GM19438 (cell line): ENCODE data around the gene FUCA1.
A peak's percentile ranks its signal among the peaks of the same experiment; 100 is the strongest.
"Not testable (repeated sequence)": the region's sequence is repeated elsewhere in the genome, so short reads cannot be mapped to it uniquely, and the experiment has no call there.

Source experiments
- ATAC-seq: cut with Tn5 transposase; IDR thresholded peaks from one replicate; pipeline ENCODE4 v1.9.1; 2021; ENCODE audit warnings: low read depth; ENCODE audit not compliant: unreplicated experiment

Gene FUCA1

GRCh38 chr1:23867895-23868556, at the start of gene FUCA1:
FUCA1 (minus strand) TSS chr1:23868290; CDS start chr1:23868286, 4 bp downstream.
- peak; percentile 82 for ATAC-seq

GRCh38 chr1:23916209-23917131, 48.4 kb upstream of the FUCA1 start:
- ATAC-seq: no peak

GRCh38 chr1:23915466-23915865, 47.4 kb upstream of the FUCA1 start:
- ATAC-seq: no peak

DNA sequence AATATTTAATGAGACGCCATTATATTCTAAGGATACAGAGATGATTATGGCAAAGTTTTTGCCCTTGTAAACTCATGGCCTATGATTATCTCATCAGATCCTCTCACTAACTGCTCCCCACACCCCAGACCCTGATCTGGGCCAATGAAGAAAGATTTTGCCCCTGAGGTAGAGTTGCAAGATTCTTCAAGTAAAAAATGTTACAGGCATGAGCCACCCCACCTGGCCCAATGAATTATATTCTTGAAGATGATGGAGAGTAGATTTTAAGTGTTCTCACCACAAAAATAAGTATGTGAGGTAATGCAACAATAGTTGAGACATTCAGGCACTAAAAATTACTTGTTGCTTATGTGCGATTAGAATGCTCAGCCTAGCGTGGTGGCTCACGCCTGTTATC, 46.8 kb upstream of the FUCA1 start:
- no peak for ATAC-seq

DNA sequence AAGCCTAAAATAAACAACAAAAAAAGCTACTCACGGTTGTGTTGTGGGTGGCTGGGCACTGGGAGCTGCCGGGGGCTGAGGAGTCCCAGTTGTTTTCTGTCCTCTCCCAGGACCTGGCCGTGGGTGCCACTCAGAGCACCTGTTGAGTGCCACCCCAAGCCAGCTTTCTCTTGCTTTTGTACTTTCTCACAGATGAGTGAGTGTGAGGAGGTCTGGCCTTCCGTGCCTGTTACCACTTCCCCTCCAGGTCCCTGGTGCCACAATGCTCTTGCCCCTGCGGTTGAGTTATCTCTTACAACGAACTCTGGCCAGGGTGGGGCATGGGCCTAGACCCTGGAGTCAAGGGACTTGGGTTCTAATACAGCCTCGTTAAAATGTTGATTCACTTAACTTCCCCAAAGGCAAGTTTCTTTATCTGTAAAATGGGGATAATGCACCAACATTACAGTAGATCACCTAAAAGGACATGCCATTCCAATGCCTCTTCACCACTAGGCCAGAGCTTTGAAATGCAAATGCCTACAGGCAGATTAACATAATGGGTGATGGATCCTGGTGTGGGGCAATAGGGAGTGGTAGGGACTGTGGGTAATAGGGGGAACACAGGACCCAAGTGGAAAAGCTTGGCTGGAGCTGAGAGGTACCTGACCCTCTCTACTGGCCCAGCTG, 45.3 kb upstream of the FUCA1 start, which contains the start of gene CNR2:
CNR2 (minus strand) TSS at position 151 of the 669 bp plus-strand sequence. CDS start 37,745 bp downstream, outside the sequence.
- ATAC-seq: no peak

DNA sequence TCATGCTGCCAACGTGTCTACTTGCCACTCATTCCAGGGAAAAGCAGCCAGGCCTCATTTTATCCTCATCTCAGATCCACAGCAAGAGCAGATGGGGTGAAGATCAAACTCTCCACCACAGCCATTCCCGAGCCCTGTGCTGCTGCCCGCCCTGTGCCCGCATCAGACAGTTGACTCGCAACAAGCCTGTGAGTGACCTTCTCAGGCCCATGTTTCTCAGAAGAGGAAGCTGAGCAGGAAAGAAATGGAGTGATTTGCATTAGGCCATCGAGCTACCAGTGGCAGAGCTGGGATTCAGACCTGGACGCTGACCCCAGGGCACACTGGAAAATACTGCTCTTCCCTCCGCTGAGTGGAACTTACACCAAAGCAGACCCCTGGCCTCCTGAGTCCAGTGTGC, 43.8 kb upstream of the FUCA1 start:
- ATAC-seq: no peak

- no peak for ATAC-seq
Measured at GRCh38 chr1:23910553-23911246, 42.6 kb upstream of the FUCA1 start.

- ATAC-seq: no peak
Measured at GRCh38 chr1:23910144-23910543, 42.1 kb upstream of the FUCA1 start.

- no peak for ATAC-seq
Measured at GRCh38 chr1:23909412-23909811, 41.3 kb upstream of the FUCA1 start.

DNA sequence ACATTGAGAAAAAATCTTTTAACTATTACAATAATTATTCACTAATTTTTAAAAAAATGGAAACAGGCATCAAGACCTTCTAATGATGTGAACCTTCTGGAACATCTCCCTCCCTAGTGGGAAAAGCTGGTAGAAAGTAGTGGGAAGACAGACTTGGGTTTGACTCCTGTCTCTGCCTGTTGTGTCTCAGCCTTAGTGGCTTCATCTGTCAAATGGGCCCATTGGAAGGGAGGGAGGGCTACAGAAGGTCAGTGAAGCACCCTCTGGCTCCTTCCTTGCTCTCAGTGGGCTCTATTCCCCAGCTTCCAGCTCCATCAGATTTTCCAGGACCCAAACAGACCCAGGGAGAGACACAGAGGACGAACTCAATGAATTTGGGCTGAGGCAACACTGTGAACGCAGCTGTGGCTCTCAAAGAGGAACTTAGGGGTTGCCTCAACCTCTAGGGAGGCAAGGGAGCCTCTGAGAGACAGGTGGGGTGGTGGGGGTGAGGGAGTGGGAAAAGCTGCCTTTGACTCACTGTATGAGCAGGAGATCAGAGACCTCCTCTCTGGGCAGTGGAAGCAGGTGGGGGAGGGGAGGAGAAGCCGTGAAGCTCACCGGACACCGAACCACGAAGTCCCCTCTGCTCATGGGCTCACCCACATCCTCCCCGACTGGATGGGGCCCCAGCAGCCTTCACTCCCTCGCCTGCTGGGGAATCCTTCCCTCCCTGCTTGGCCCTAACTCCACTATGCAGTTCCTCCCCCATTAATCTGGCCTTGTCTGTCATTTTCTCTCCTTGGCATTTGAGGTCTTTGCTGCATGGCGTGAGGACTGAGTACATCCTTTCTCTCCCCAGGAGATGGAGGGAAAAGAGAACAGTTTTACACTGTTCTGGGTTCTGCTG, 40.6 kb upstream of the FUCA1 start:
- ATAC-seq: peak; percentile 33

DNA sequence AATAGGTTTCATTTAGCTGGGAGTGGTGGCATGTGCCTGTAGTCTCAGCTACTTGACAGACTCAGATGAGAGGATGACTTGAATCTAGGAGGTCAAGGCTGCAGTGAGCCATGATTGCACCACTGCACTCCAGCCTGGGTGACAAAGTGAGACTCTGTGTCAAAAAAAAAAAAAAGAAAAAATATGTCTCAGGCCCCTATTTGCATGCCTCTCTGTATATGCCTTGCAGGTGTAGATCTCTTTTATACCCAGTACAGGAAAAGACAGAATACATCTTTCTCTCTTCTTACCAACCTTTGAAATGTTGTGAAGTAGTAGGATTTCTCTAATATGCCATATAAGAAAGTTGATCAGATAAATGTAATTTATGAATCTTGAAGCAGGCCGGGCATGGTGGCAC, 38.6 kb upstream of the FUCA1 start:
- ATAC-seq: no peak

DNA sequence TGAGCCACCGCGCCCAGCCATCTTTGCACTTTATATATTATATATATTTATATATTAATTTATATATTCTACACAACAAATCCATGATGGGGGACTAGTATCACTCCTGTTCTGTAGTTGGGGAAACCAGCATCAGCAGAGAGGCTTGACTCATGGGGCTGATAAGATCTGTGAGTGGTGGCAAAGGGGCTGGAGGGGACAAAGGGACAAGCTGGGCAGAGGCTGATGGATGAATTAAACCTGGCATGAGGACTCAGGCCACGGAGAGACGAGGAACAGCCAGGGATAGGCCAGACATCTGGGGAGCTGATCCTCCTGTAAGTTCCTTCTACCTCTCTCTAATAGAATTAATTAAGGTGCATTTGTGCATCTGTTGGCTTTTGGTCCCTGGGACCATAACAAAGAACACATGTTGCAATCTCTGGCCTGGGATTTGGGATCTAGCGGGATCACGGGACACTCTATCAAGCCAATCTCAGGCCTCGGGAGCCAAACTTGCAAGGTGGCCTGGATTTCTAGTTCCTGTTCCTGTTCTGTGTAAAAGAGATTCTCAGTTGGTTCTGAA, 37.5 kb upstream of the FUCA1 start:
- no peak for ATAC-seq

DNA sequence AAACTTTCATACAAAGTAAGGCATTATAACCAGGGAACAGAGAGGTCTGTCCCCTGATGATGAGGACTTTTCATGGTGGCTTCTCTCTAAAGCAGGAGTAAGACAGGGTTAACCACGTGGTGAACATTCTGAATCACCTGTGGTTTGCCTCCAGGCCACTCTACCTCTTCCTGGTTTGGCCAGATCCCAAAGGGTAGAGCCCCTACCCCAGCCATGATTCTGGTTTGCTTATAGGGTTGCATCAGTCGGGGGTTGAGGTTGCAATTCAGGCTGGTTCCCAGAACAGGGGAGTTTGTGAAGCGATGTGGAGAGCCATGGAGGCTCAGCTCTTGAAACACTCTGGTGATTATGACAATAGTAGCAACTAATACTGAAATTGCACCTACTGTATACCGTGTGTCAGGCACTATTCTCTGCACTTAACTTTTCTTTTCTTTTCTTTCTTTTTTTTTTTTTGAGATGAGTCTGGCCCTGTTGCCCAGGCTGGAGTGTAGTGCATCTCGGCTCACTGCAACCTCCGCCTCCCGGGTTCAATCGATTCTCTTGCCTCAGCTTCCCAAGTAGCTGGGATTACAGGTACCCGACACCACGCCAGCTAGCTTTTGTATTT, 36.8 kb upstream of the FUCA1 start:
- peak; percentile 36 for ATAC-seq

DNA sequence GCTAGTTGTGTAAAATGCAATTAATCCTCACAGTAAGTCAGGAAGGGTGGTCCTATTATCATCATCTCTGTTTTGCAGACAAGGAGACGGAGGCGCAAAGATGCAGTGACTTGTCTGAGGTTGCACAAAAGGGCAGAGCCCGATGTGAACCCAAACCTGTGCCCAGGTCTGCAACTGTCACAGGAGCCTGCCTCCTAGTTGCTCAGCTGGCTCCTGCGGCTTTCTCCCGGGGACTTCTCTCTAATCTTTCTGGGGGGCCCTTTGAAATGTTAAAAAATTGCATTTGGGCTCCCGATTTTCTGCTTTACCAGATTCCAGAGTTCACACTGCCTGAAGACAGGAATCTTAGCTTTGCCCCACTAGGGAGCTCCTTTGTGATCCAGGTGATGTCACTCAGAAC, 35.7 kb upstream of the FUCA1 start:
- no peak for ATAC-seq

GRCh38 chr1:23902321-23903278, 34.5 kb upstream of the FUCA1 start:
- no peak for ATAC-seq

DNA sequence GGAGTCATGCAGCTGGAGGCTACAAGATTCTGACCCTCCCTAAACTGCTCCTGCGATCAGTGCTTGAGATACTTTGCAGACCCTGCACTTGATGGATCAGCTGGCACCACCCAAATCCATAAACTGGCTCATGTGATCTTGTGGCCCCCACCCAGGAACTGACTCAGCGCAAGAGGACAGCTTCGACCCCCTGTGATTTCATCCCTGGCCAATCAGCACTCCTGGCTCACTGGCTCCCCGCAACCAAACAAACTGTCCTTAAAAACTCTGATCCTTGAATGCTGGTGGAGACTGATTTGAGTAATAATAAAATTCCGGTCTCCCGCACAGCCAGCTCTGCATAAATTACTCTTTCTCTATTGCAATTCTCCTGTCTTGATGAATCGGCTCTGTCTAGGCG, 31.9 kb upstream of the FUCA1 start:
- not testable (repeated sequence) for ATAC-seq

DNA sequence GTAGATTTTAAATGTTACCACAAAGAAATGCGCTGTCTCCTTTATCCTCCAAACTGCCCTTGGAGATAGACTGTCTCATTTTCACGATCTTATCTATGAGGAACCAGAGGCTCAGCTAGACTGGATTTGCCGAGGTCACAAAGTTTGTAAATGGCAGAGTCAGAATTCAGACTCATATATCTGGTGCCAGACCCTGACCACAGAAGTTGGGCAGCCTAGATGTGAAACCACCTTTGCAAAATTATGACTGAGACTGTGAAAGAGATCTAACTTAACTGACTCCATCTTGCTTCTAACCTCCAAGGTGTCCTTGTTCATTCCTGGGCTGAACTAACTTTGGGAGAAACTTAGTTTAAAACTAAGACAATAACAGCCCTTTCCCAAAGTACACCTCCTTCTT, 31.0 kb upstream of the FUCA1 start:
- no peak for ATAC-seq

GRCh38 chr1:23897083-23897482, 29.0 kb upstream of the FUCA1 start:
- no peak for ATAC-seq
